HCT116 (cell line): ENCODE data around the gene DRD3.

Experiments used
- ELF1 ChIP-seq: IDR thresholded peaks from 2 replicates; pipeline ENCODE4 v1.6.1; 2012; ENCODE audit warnings: low read depth, borderline replicate concordance
- EZH2 ChIP-seq: fragments of 200-600 bp; sonication (generic); IDR thresholded peaks from 2 replicates; pipeline ENCODE4 v1.6.1; 2017; ENCODE audit warnings: antibody characterized with exemption, mixed run types
- JUND ChIP-seq: IDR thresholded peaks from 2 replicates; pipeline ENCODE4 v1.6.1; 2012
- POLR2A ChIP-seq: IDR thresholded peaks from 2 replicates; pipeline ENCODE4 v1.7.0; 2011; ENCODE audit warnings: borderline replicate concordance; ENCODE audit not compliant: insufficient read depth, insufficient read length; ENCODE audit errors: extremely low read depth

DNA sequence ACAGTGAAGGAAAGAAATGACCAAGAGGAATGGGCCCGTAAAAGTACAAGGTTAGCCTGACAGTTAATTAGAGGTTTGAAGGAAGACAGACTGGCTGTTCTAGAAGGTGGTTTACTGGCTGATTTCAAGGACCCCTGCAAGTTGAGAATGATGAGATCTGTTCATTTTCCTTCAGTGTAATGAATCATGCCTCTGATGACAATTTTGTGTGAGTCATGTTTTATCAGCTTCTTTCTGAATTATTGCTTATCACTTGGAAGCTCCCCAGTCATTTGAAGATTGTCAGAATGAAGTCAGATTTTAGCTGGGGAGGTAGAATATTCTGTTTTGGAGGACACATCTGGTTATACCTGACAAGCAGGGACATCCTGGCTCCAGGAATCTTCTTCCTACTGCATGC is 50.6 kb downstream of the DRD3 start:
- no peak for TF ChIP-seq EZH2
- no peak for TF ChIP-seq ELF1
- TF ChIP-seq POLR2A, result no peak
- 0 out of 2 replicates have a peak, but pooled peaks have one; percentile 26 for TF ChIP-seq JUND
